GM13977 (cell line): ENCODE data around the gene PDIA6.

ENCODE experiments used
- DNase-seq: peaks from one replicate; pipeline ENCODE4 v3.0.0; 2012; ENCODE audit warnings: low spot score
- in situ Hi-C: fragments of 300-500 bp; cut with MboI; formaldehyde crosslinking; loops from one replicate; pipeline ENCODE4 v1.12.0; 2022; ENCODE audit warnings: low sequenced_read_pairs, low pct_unique_long_range_greater_than_20kb, mixed read lengths, inconsistent platforms; ENCODE audit not compliant: unreplicated experiment
- TF ChIP-seq, protein P1 (sequence below): IDR thresholded peaks from 2 replicates; pipeline ENCODE4 v1.5.1; 2012; ENCODE audit warnings: mild to moderate bottlenecking, control low read depth; ENCODE audit not compliant: insufficient read depth; ENCODE audit errors: extremely low read depth, missing control alignments

Gene PDIA6

DNA sequence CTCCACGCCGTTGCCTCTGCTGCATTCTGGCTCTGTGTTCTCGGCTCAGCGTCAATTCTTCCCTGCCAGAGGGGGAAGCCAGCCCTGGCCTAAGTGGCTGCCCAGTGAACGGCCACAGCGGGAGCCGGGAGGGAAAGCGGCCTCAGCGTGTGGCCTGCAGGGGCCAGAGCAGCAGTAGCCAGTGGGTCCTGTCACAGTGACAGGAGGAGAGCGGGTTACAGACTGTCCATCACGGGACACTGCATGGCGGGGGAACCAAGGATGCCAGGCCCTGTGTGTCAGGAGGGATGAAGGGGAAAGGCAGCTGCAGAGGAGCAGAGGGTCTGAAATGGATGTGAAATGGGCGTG, 39.7 kb downstream of the PDIA6 start:
- TF ChIP-seq, protein P1, sequence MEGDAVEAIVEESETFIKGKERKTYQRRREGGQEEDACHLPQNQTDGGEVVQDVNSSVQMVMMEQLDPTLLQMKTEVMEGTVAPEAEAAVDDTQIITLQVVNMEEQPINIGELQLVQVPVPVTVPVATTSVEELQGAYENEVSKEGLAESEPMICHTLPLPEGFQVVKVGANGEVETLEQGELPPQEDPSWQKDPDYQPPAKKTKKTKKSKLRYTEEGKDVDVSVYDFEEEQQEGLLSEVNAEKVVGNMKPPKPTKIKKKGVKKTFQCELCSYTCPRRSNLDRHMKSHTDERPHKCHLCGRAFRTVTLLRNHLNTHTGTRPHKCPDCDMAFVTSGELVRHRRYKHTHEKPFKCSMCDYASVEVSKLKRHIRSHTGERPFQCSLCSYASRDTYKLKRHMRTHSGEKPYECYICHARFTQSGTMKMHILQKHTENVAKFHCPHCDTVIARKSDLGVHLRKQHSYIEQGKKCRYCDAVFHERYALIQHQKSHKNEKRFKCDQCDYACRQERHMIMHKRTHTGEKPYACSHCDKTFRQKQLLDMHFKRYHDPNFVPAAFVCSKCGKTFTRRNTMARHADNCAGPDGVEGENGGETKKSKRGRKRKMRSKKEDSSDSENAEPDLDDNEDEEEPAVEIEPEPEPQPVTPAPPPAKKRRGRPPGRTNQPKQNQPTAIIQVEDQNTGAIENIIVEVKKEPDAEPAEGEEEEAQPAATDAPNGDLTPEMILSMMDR, result no peak
- in situ Hi-C loops, result no loop called here
- DNase-seq, result no peak

DNA sequence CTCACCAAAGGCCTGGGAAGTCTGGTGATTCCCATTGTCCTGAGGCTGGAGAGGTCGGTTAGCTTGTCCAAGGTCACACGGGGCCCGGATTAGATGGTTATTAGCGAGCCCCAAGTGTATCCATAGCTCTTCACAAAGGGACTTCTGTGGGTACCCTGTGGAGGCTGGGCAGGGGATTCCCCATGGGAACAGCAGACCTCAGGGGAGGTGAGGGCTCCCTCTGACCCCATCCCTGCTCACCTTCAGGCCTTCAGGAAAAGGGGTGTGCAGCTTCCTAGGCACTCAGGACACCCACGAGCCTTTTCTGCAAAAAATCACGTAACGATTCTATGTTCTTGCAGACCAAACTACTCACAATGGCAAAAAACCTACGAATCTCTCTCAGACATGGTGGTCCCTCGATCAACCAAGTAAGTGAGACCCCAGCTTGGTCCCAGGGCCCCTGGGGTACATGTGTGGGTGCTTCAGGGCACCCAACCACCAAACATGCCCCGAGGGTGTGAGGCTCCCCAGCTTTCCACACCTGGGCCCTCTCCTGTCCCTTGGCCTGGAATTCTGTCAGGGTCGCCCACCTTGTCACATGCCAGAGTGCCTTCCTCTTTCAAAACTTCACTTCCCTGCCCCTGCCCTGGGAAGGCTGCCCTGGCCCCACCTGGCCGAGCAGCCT, 40.3 kb downstream of the PDIA6 start:
- in situ Hi-C loops, result no loop called here
- DNase-seq, result no peak
- TF ChIP-seq, protein P1, result no peak

DNA sequence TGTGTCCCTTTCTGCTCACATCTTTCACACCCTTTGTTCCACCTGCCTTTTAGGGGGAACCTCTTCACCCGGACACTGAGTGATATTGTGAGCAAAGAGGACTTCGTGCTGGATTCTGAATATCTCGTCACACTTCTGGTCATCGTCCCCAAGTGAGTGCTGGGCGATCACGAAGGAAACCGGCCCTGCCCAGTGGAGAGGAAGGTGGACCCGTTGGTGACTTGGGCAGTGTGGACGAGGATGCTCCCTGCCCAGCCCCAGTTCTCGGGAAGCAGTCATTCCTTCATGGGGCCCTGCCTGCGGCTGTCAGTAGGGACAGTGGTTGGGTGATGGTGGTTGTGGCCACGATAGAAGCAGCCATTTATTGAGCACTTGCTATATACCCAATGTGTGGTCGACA, 40.8 kb downstream of the PDIA6 start:
- no peak for DNase-seq
- in situ Hi-C loops, result no loop called here
- TF ChIP-seq, protein P1, result no peak

DNA sequence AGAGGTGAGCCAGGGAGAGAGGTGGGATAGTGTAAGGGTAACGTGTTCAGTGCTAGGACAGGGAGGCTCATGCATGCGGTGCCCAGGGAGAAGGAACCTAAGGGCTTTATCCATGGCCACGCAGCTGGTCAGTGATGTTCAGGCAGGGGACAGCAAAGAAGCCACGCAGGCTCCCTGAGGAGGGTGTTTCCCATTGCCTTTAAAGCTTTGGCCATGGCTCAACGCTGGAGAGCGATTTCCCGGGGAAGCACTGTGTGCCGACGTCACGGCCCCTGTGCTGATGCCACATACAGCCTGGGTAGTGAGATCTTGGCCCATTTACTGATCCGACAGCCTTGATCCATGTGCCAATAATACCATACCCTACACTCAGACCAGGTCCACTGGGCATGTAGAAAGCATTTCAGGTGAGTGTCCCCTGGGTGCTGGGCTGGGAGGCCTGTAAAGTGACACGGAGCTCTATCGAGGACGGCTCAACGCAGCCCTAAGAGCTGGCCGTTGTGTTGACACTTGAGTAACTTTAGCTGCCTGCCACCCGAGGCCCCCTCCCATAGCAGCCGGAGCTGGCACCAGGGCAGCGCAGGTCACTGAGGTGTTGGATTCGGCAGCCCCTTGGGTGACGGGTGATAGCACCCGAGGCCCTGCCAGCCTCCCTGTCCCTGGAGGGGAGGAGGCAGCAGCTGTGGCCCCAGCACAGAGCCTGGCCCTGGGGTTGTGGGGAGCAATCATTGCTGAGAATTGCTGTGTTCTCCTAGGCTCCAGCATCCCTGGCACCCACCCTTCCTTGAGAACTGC, 41.4 kb downstream of the PDIA6 start:
- TF ChIP-seq, protein P1, result no peak
- in situ Hi-C loops, result no loop called here

DNA sequence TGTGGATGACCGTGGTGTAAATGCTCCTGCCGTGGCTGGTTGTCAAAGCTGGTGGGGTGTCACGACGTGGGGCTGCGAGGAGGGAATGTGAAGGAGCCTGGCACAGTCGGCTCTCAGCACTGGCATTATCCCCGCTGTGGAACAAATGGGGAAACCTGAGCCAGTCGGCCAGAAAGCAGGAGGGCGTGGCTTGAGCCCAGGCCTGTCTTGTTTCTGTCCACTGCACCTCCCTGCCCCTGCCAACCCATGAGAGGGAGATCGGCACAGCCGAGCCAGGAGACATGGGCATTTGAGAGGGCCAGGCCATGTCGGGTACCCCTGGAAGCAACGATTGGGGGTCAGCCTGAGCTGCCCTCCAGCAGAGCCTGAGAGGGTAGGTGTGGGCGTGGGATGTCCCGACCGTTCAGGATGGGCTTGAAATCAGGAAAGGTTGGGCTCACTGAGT, 44.5 kb downstream of the PDIA6 start:
- in situ Hi-C loops, result no loop called here
- TF ChIP-seq, protein P1, result no peak
- no peak for DNase-seq

More for the DNA sequence above, 41.4 kb downstream of the PDIA6 start:
- DNase-seq, result no peak

DNA sequence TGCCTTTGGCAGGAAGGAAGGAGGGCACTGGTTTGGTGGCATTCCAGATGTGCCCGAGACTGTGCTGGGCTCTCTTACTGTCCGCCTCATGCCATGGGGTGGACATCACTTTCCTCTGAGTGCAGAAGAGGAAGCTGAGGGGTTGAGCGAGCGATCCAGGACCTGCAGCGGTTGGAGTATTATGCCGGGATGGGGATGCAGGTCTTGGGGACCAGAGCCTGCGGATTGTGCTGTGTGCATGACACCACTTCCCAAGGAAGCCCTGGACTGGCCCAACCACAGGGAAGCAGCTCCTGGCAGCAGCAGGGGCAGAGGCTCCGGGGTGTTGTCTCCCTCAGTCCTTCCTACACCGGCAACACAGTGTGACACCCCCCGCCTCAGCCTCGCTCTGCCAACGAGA, 46.7 kb downstream of the PDIA6 start:
- DNase-seq, result no peak
- in situ Hi-C loops, result no loop called here
- TF ChIP-seq, protein P1, result no peak
